Amniotic epithelial cell (primary cell): ENCODE data around the gene MNX1.

ENCODE experiments used
- DNase-seq: peaks from one replicate; pipeline ENCODE4 v3.0.0-alpha.2; 2010; ENCODE audit warnings: low read depth

The MNX1 gene

GRCh38 chr7:156968183-156968582 is 42.3 kb downstream of the MNX1 start:
- DNase-seq, result no peak

DNA sequence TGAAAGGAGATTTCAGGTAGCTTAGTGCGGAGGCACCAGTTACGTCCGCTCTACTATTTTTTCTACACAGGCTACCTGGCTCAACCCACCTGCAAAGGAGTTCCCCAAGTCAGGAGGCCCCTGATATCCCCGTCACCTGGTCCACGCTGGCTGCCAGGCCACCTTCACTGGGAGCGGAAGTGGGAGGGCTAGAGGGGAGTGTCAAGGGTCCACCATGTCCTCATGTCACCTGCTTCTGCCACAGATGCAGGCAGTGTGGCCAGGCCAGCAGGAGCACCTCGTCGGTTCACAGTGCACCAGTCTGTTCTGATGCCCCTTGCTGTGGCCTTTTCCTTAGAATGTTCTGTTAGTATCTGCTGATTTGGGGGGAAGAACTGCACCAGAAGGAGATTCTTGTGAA is 44.1 kb downstream of the MNX1 start:
- no peak for DNase-seq

DNA sequence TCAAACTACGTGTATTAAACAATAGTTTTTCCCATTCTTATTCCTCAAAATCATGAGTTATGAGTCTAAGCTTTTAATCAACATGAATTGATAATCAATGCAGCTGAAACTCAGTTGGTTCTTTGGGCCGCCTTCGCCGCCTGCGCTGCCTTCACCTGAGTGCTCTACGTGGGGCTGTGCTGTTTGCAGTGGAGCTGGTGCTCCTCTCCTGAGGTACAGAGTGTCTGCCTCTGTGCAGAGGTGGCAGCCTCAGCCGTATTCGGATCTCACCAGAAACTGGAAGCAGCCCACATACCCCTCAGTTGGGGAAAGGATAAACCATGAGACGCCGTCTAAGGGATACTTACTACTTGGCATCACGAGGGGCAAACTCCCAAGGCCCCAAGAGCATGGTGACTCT is 45.5 kb downstream of the MNX1 start:
- no peak for DNase-seq

- DNase-seq, result no peak
These were observed 47.0 kb downstream of the MNX1 start for GRCh38 chr7:156963472-156963871.

DNA sequence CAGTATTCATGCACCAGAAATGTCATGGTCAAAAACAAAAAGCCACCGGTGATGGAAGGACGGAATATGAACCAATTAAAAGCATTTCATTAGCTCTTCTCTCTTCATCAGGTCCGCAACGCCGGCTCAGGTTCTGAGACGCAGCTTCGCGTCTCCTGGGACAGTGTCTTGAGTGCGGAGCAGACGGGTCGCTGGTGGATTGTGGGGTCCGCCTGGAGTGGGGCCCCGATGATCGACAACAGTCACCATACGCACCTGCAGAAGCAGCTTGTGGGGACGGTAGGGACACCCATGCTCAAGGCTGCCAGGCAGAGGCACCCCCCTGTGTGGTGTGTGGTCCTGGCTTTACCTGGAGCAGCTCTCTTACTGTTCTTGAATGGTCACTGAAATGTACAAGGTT is 47.6 kb downstream of the MNX1 start:
- no peak for DNase-seq

- no peak for DNase-seq
These were observed 48.3 kb downstream of the MNX1 start for GRCh38 chr7:156962145-156962544.

GRCh38 chr7:156956727-156957126 is 53.7 kb downstream of the MNX1 start:
- DNase-seq, result no peak

- no peak for DNase-seq
These were observed 55.5 kb downstream of the MNX1 start for GRCh38 chr7:156954941-156955340.
